HCT116 (cell line): ENCODE data around the gene NAA80. TPM values are rescaled to one million over a fixed set of nuclear protein-coding genes. Genes with fewer than 3 reads are reported as not detected.
A peak's percentile ranks its signal among the peaks of the same experiment; 100 is the strongest.

ENCODE experiments used
- ATAC-seq: fragments of 200-7000 bp; cut with Tn5 transposase; 2 replicates; pipeline ENCODE4 v1.9.1; 2020; ENCODE audit warnings: mild to moderate bottlenecking, moderate library complexity
- BruUV-seq: library from RNA; stranded (reverse); fragments of 400-500 nt; replicated peaks from 2 replicates; lab custom pipeline; 2021; lab: Mats Ljungman, UMichigan
- CTCF ChIA-PET: fragments of 300-600 bp; sonication (Branson Sonifier 250); formaldehyde crosslinking; loops from one replicate; lab custom pipeline; 2021; ENCODE audit warnings: antibody characterized with exemption; lab: Charles Lee
- POLR2A ChIA-PET: fragments of 300-600, 350-600 bp; sonication (Branson Sonifier 250); formaldehyde crosslinking; loops from one replicate; lab custom pipeline; 2021; ENCODE audit warnings: antibody characterized with exemption; lab: Charles Lee
- RAD21 ChIA-PET, 2 experiments: fragments of 300-600 bp; sonication (Branson Sonifier 250); formaldehyde crosslinking; loops; one replicate each; lab custom pipeline; 2023; ENCODE audit warnings: low total read pairs in 2 of 2; ENCODE audit not compliant: uncharacterized antibody in 2 of 2, unreplicated experiment in 2 of 2, low non-redundant PET in 1 of 2; lab: Charles Lee
- DNase-seq: peaks from one replicate; pipeline ENCODE4 v3.0.0-alpha.2; 2010; ENCODE audit warnings: low read depth, low spot score
- H2AFZ ChIP-seq: fragments of 200-600 bp; shearing (Covaris generic), sonication (generic); 2 replicates; pipeline ENCODE4 v1.6.1; 2017; ENCODE audit warnings: low read depth, mixed run types, mixed read lengths, antibody characterized with exemption, low read length; ENCODE audit not compliant: poor library complexity, severe bottlenecking
- H3K27ac ChIP-seq: 2 replicates; pipeline ENCODE4 v1.5.1; 2012; ENCODE audit warnings: low read depth, low read length
- H3K27me3 ChIP-seq: fragments of 200-600 bp; sonication (generic); 2 replicates; pipeline ENCODE4 v1.6.1; 2016; ENCODE audit warnings: mixed run types, low read length, mixed read lengths; ENCODE audit not compliant: insufficient read depth
- H3K36me3 ChIP-seq, 2 experiments: fragments of 200-500 bp in 1 of 2; fragments of 200-600 bp in 1 of 2; sonication (Bioruptor generic) in 1 of 2; sonication (generic) in 1 of 2; 2 replicates each; pipeline versions ENCODE4 v1.5.1 to v1.6.1; 2014 to 2016; ENCODE audit warnings: low read length in 2 of 2, inconsistent platforms in 1 of 2, mixed read lengths in 1 of 2, mixed run types in 1 of 2; ENCODE audit not compliant: insufficient read depth in 2 of 2, control insufficient read depth in 1 of 2
- H3K4me1 ChIP-seq, 2 experiments: fragments of 200-600 bp in 1 of 2; sonication (generic) in 1 of 2; 2 replicates each; pipeline versions ENCODE4 v1.5.1 to v1.6.1; 2012 to 2017; ENCODE audit warnings: low read length in 2 of 2, inconsistent platforms in 1 of 2, mild to moderate bottlenecking in 1 of 2, mixed read lengths in 1 of 2, mixed run types in 1 of 2, moderate library complexity in 1 of 2; ENCODE audit not compliant: insufficient read depth in 2 of 2, control insufficient read depth in 1 of 2
- H3K4me2 ChIP-seq: fragments of 200-600 bp; sonication (generic); 2 replicates; pipeline ENCODE4 v1.6.1; 2017; ENCODE audit warnings: mixed run types, low read length, mixed read lengths
- H3K4me3 ChIP-seq, 2 experiments: fragments of 200-600 bp in 1 of 2; sonication (generic) in 1 of 2; replicated peaks in 1 of 2; 2 replicates each; pipeline ENCODE4 v1.5.1; 2011 to 2016; ENCODE audit warnings: low read length in 2 of 2, control low read depth in 1 of 2, low read depth in 1 of 2, mild to moderate bottlenecking in 1 of 2, mixed read lengths in 1 of 2, mixed run types in 1 of 2
- H3K79me2 ChIP-seq: fragments of 200-600 bp; sonication (generic); 2 replicates; pipeline ENCODE4 v1.6.1; 2017; ENCODE audit warnings: mild to moderate bottlenecking, mixed run types, low read length, moderate library complexity, mixed read lengths; ENCODE audit not compliant: insufficient read depth
- H3K9ac ChIP-seq: fragments of 200-600 bp; sonication (generic); 2 replicates; pipeline ENCODE4 v1.6.1; 2016; ENCODE audit warnings: low read length, mixed read lengths
- H3K9me2 ChIP-seq: fragments of 200-600 bp; sonication (generic), shearing (Covaris generic); 2 replicates; pipeline ENCODE4 v1.6.1; 2017; ENCODE audit warnings: mixed run types, mild to moderate bottlenecking, moderate library complexity; ENCODE audit not compliant: insufficient read depth
- H3K9me3 ChIP-seq, 2 experiments: fragments of 200-500 bp in 1 of 2; fragments of 200-600 bp in 1 of 2; sonication (Bioruptor generic) in 1 of 2; sonication (generic) in 1 of 2; 2 replicates each; pipeline ENCODE4 v1.6.1; 2014 to 2017; ENCODE audit warnings: low read length in 2 of 2, mixed read lengths in 2 of 2, inconsistent platforms in 1 of 2, low read depth in 1 of 2, mild to moderate bottlenecking in 1 of 2, mixed run types in 1 of 2, moderate library complexity in 1 of 2; ENCODE audit not compliant: control insufficient read depth in 1 of 2, insufficient read depth in 1 of 2
- H4K20me1 ChIP-seq: fragments of 200-600 bp; sonication (generic), shearing (Covaris generic); 2 replicates; pipeline ENCODE4 v1.6.1; 2017; ENCODE audit warnings: mixed run types, mild to moderate bottlenecking, moderate library complexity; ENCODE audit not compliant: insufficient read depth
- CTCF ChIP-seq, 3 experiments: fragments of 200-600 bp in 1 of 3; sonication (generic) in 1 of 3; IDR thresholded peaks in 2 of 3; conservative IDR thresholded peaks in 1 of 3; 2 replicates each; pipeline ENCODE4 v1.5.1; 2012 to 2017; ENCODE audit warnings: low read depth in 2 of 3, low read length in 2 of 3, antibody characterized with exemption in 1 of 3, borderline replicate concordance in 1 of 3, control low read depth in 1 of 3, mild to moderate bottlenecking in 1 of 3, mixed read lengths in 1 of 3, mixed run types in 1 of 3, moderate library complexity in 1 of 3; ENCODE audit not compliant: insufficient read depth in 1 of 3
- EGR1 ChIP-seq: IDR thresholded peaks from 2 replicates; pipeline ENCODE4 v1.6.1; 2012; ENCODE audit warnings: low read depth
- EZH2phosphoT487 ChIP-seq: fragments of 200-600 bp; IDR thresholded peaks from 2 replicates; pipeline ENCODE4 v1.6.1; 2018; ENCODE audit warnings: antibody characterized with exemption, borderline replicate concordance
- MAX ChIP-seq: IDR thresholded peaks from 2 replicates; pipeline ENCODE4 v1.6.1; 2012
- YY1 ChIP-seq: IDR thresholded peaks from 2 replicates; pipeline ENCODE4 v1.6.1; 2011; ENCODE audit warnings: low read length, low read depth, moderate library complexity, mild to moderate bottlenecking; ENCODE audit not compliant: insufficient replicate concordance; ENCODE audit errors: extremely low read depth
- intact Hi-C: fragments of 100-400 bp; cut with micrococcal nuclease; formaldehyde crosslinking; loops from 2 replicates; pipeline ENCODE4 v1.10.0; 2022
- total RNA-seq: library from RNA; stranded (reverse); gene quantifications from one replicate; pipeline ENCODE4 v1.2.1, GENCODE V29; 2021; ENCODE audit not compliant: unreplicated experiment

The NAA80 gene
- total RNA-seq, 1 experiment from 2014 or later: 21.3 TPM

GRCh38 chr3:50269460-50269859, 29.7 kb downstream of the NAA80 start:
- no peak for TF ChIP-seq EZH2phosphoT487
- no peak for TF ChIP-seq YY1
- no peak for TF ChIP-seq EGR1
- TF ChIP-seq CTCF (IDR thresholded peaks at IDR 0.05 in 2 of 3, conservative IDR thresholded peaks at IDR 0.05 in 1 of 3; ENCODE audit: borderline replicate concordance in 1 of 3, insufficient read depth in 1 of 3, low read depth in 2 of 3, low read length in 2 of 3): no peak
- no peak for TF ChIP-seq MAX
- ChIA-PET RAD21 (interaction anchor here (0.8 to 1.5 kb wide), 2 partner anchors 9 to 42 kb away, joined by 3 to 6 read pairs; no protein-coding TSS in a partner anchor), POLR2A (no interaction called here), CTCF (interaction anchor here (0.7 to 3.4 kb wide), 6 partner anchors 9 to 75 kb away, joined by 3 to 27 read pairs (median 4); no protein-coding TSS in a partner anchor)
- no peak overlapping the region for H2AFZ ChIP-seq
- no peaks in the 10 kb centered on the region for H3K9me3 ChIP-seq
- H3K4me1 ChIP-seq: peaks cover 81 to 95% of the 10 kb centered on the region in 2 experiments
- no TSS peak for BruUV-seq
- H3K9ac ChIP-seq: peak overlapping the region; percentile 62
- H3K27ac ChIP-seq: peak overlapping the region; percentile 88
- no peaks in the 10 kb centered on the region for H4K20me1 ChIP-seq
- peak overlapping the region; percentile 47 to 53 for H3K4me3 ChIP-seq
- H3K27me3 ChIP-seq: no peaks in the 10 kb centered on the region
- no peaks in the 10 kb centered on the region for H3K9me2 ChIP-seq
- no peaks in the 10 kb centered on the region for H3K79me2 ChIP-seq
- H3K4me2 ChIP-seq: peak overlapping the region; percentile 80
- intact Hi-C loops: no loop called here
- ATAC-seq: no peak
- DNase-seq: no peak
- H3K36me3 ChIP-seq: no peaks in the 10 kb centered on the region
